Activated naive CD4-positive, alpha-beta T cell treated with anti-CD3 and anti-CD28 coated beads for 36 hours (primary cell): ENCODE results near the gene DUSP10. TPM values are rescaled to one million over a fixed set of nuclear protein-coding genes. Genes with fewer than 3 reads are reported as not detected.

Experiments used
- CTCF ChIA-PET: fragments of 350-600 bp; sonication (Branson Sonifier 250); formaldehyde crosslinking; loops from one replicate; lab custom pipeline; 2021; ENCODE audit warnings: antibody characterized with exemption; lab: Charles Lee
- DNase-seq: peaks from one replicate; pipeline ENCODE4 v3.0.0-alpha.2; 2020
- H3K27ac Mint-ChIP-seq: one replicate; pipeline ENCODE4 v1.8.0; 2021; ENCODE audit warnings: mild to moderate bottlenecking, mixed read lengths
- H3K27me3 Mint-ChIP-seq: one replicate; pipeline ENCODE4 v1.8.0; 2021; ENCODE audit warnings: low read depth, mixed read lengths
- H3K36me3 Mint-ChIP-seq: one replicate; pipeline ENCODE4 v1.8.0; 2021; ENCODE audit warnings: low read depth, mixed read lengths
- H3K4me1 Mint-ChIP-seq: one replicate; pipeline ENCODE4 v1.8.0; 2021; ENCODE audit warnings: low read depth, mixed read lengths
- H3K4me3 Mint-ChIP-seq: one replicate; pipeline ENCODE4 v1.8.0; 2021; ENCODE audit warnings: mild to moderate bottlenecking, moderate library complexity, mixed read lengths
- H3K9me3 Mint-ChIP-seq: one replicate; pipeline ENCODE4 v1.8.0; 2021; ENCODE audit warnings: mixed read lengths
- intact Hi-C: fragments of 100-400 bp; cut with micrococcal nuclease; formaldehyde crosslinking; loops from one replicate; pipeline ENCODE4 v1.15.1; 2023
- total RNA-seq, 2 experiments: library from RNA; stranded (reverse); gene quantifications; one replicate each; pipeline ENCODE4 v1.2.3, GENCODE V29; 2021

DUSP10 gene
- total RNA-seq, 2 experiments from 2014 or later = 9.1 TPM

GRCh38 chr1:221761354-221762002 lies 19.6 kb upstream of the DUSP10 start:
- Mint-ChIP-seq H3K4me1 (peaks cover 10% of the 10 kb centered on the region), H3K27me3 (no peaks in the 10 kb centered on the region), H3K9me3 (no peaks in the 10 kb centered on the region), H3K36me3 (no peaks in the 10 kb centered on the region), H3K27ac (no peak overlapping the region), H3K4me3 (no peak overlapping the region)
- intact Hi-C loops = no loop called here
- CTCF ChIA-PET = interaction anchor here (1.6 kb wide), 1 partner anchor 15 kb away, joined by 3 read pairs; no protein-coding TSS in a partner anchor
- no peak for DNase-seq

GRCh38 chr1:221760911-221761310 lies 19.0 kb upstream of the DUSP10 start:
- DNase-seq = no peak
- Mint-ChIP-seq H3K4me3 (no peak overlapping the region), H3K27ac (no peak overlapping the region), H3K9me3 (no peaks in the 10 kb centered on the region), H3K36me3 (no peaks in the 10 kb centered on the region), H3K4me1 (peaks cover 16% of the 10 kb centered on the region), H3K27me3 (no peaks in the 10 kb centered on the region)
- CTCF ChIA-PET = interaction anchor here (1.6 kb wide), 1 partner anchor 16 kb away, joined by 3 read pairs; no protein-coding TSS in a partner anchor
- intact Hi-C loops = no loop called here

GRCh38 chr1:221759436-221759835 lies 17.5 kb upstream of the DUSP10 start:
- CTCF ChIA-PET = interaction anchor here (1.3 kb wide), 1 partner anchor 18 kb away, joined by 3 read pairs; the partner anchor contains the start of gene DUSP10
- intact Hi-C loops = no loop called here
- Mint-ChIP-seq H3K4me3 (no peak overlapping the region), H3K9me3 (no peaks in the 10 kb centered on the region), H3K4me1 (peaks cover 27% of the 10 kb centered on the region), H3K27ac (no peak overlapping the region), H3K27me3 (no peaks in the 10 kb centered on the region), H3K36me3 (no peaks in the 10 kb centered on the region)
- DNase-seq = no peak

GRCh38 chr1:221758455-221758854 lies 16.6 kb upstream of the DUSP10 start:
- intact Hi-C loops = no loop called here
- Mint-ChIP-seq H3K4me3 (no peak overlapping the region), H3K4me1 (peaks cover 35% of the 10 kb centered on the region), H3K36me3 (no peaks in the 10 kb centered on the region), H3K9me3 (no peaks in the 10 kb centered on the region), H3K27ac (no peak overlapping the region), H3K27me3 (no peaks in the 10 kb centered on the region)
- no peak for DNase-seq
- CTCF ChIA-PET = interaction anchor here (1.3 kb wide), 1 partner anchor 17 kb away, joined by 3 read pairs; the partner anchor contains the start of gene DUSP10

- no peak for DNase-seq
- Mint-ChIP-seq H3K36me3 (no peaks in the 10 kb centered on the region), H3K4me1 (peaks cover 40% of the 10 kb centered on the region), H3K27ac (no peak overlapping the region), H3K27me3 (no peaks in the 10 kb centered on the region), H3K9me3 (no peaks in the 10 kb centered on the region), H3K4me3 (no peak overlapping the region)
- intact Hi-C loops = no loop called here
- CTCF ChIA-PET = interaction anchor here (0.5 to 0.7 kb wide), 4 partner anchors 19 to 118 kb away, joined by 3 to 4 read pairs (median 3); no protein-coding TSS in a partner anchor
These were observed 15.1 kb upstream of the DUSP10 start for GRCh38 chr1:221756830-221757551.

GRCh38 chr1:221753828-221754188 lies 11.9 kb upstream of the DUSP10 start:
- no peaks in the 10 kb centered on the region for H3K9me3 Mint-ChIP-seq
- no peak overlapping the region for H3K4me3 Mint-ChIP-seq
- CTCF ChIA-PET = no interaction called here
- peaks cover 37% of the 10 kb centered on the region for H3K4me1 Mint-ChIP-seq
- no peak for DNase-seq
- peaks cover 2% of the 10 kb centered on the region for H3K27me3 Mint-ChIP-seq
- H3K27ac Mint-ChIP-seq = peak overlapping the region; percentile 82
- H3K36me3 Mint-ChIP-seq = no peaks in the 10 kb centered on the region
- intact Hi-C loops = loop anchor here (1.0 kb wide), 10 partner anchors 23 to 314 kb away; no protein-coding TSS in a partner anchor

GRCh38 chr1:221751226-221751887 lies 9.5 kb upstream of the DUSP10 start:
- Mint-ChIP-seq H3K27me3 (peaks cover 2% of the 10 kb centered on the region), H3K36me3 (no peaks in the 10 kb centered on the region), H3K27ac (no peak overlapping the region), H3K9me3 (no peaks in the 10 kb centered on the region), H3K4me1 (peaks cover 30% of the 10 kb centered on the region), H3K4me3 (no peak overlapping the region)
- DNase-seq = no peak
- intact Hi-C loops = no loop called here
- CTCF ChIA-PET = no interaction called here

- Mint-ChIP-seq H3K9me3 (no peaks in the 10 kb centered on the region), H3K36me3 (no peaks in the 10 kb centered on the region), H3K27ac (no peak overlapping the region), H3K4me3 (no peak overlapping the region), H3K4me1 (peaks cover 9% of the 10 kb centered on the region), H3K27me3 (peaks cover 2% of the 10 kb centered on the region)
- CTCF ChIA-PET = interaction anchor here (0.8 kb wide), 1 partner anchor 90 kb away, joined by 4 read pairs; no protein-coding TSS in a partner anchor
- no peak for DNase-seq
- intact Hi-C loops = loop anchor here (10.0 kb wide), 1 partner anchor 934 kb away; no protein-coding TSS in a partner anchor
These were observed 7.1 kb upstream of the DUSP10 start for GRCh38 chr1:221748981-221749380.

GRCh38 chr1:221747839-221748238 lies 6.0 kb upstream of the DUSP10 start:
- Mint-ChIP-seq H3K4me1 (peaks cover 7% of the 10 kb centered on the region), H3K36me3 (no peaks in the 10 kb centered on the region), H3K27ac (no peak overlapping the region), H3K9me3 (no peaks in the 10 kb centered on the region), H3K4me3 (no peak overlapping the region), H3K27me3 (peaks cover 2% of the 10 kb centered on the region)
- CTCF ChIA-PET = no interaction called here
- DNase-seq = no peak
- intact Hi-C loops = loop anchor here (10.0 kb wide), 1 partner anchor 933 kb away; no protein-coding TSS in a partner anchor

- no peak for DNase-seq
- Mint-ChIP-seq H3K9me3 (no peaks in the 10 kb centered on the region), H3K4me1 (peaks cover 17% of the 10 kb centered on the region), H3K4me3 (peak overlapping the region; percentile 69), H3K27ac (peak overlapping the region; percentile 76), H3K36me3 (peaks cover 9% of the 10 kb centered on the region), H3K27me3 (no peaks in the 10 kb centered on the region)
- intact Hi-C loops = loop anchor here (5.0 to 10.0 kb wide), 2 partner anchors 481 to 929 kb away; no protein-coding TSS in a partner anchor
- CTCF ChIA-PET = interaction anchor here (0.5 to 1.5 kb wide), 7 partner anchors 26 to 712 kb away, joined by 3 to 6 read pairs (median 3); no protein-coding TSS in a partner anchor
These were observed 1.7 kb upstream of the DUSP10 start for GRCh38 chr1:221743416-221744208.

GRCh38 chr1:221742555-221743415 lies 896 bp upstream of the DUSP10 start:
- peaks cover 16% of the 10 kb centered on the region for H3K36me3 Mint-ChIP-seq
- H3K9me3 Mint-ChIP-seq = no peaks in the 10 kb centered on the region
- peak; percentile 85 for DNase-seq

More at GRCh38 chr1:221742555-221743415, 896 bp upstream of the DUSP10 start:
- Mint-ChIP-seq H3K27me3 (no peaks in the 10 kb centered on the region), H3K27ac (peak overlapping the region; percentile 76), H3K4me3 (peak overlapping the region; percentile 69), H3K4me1 (peaks cover 24% of the 10 kb centered on the region)
- CTCF ChIA-PET = interaction anchor here (0.5 to 2.8 kb wide), 11 partner anchors 13 to 712 kb away, joined by 3 to 10 read pairs (median 3); no protein-coding TSS in a partner anchor
- intact Hi-C loops = loop anchor here (1.0 to 10.0 kb wide), 20 partner anchors 16 to 970 kb away; partner anchors contain the start of genes AIDA and BROX
